Neural progenitor cell (in vitro differentiated cells): ENCODE data around the gene NKPD1. TPM values are rescaled to one million over a fixed set of nuclear protein-coding genes. Genes with fewer than 3 reads are reported as not detected.

Source experiments
- DNase-seq: peaks from one replicate; pipeline ENCODE4 v3.0.0-alpha.2; 2016; ENCODE audit warnings: low spot score
- H2AFZ ChIP-seq: fragments of 200-600 bp; sonication (generic); replicated peaks from 2 replicates; pipeline ENCODE4 v1.6.1; 2016; ENCODE audit warnings: antibody characterized with exemption
- H3F3A ChIP-seq: fragments of 200-600 bp; sonication (generic); 2 replicates; pipeline ENCODE4 v1.6.1; 2016; ENCODE audit warnings: antibody characterized with exemption, low read depth
- H3K27ac ChIP-seq: fragments of 200-600 bp; sonication (generic); 2 replicates; pipeline ENCODE4 v1.5.1; 2016; ENCODE audit warnings: mild to moderate bottlenecking
- H3K27me3 ChIP-seq: fragments of 200-600 bp; sonication (generic); 2 replicates; pipeline ENCODE4 v1.6.1; 2016; ENCODE audit warnings: mild to moderate bottlenecking, moderate library complexity
- H3K36me3 ChIP-seq: fragments of 200-600 bp; sonication (generic); 2 replicates; pipeline ENCODE4 v1.5.1; 2016
- H3K4me1 ChIP-seq: fragments of 200-600 bp; sonication (generic); 2 replicates; pipeline ENCODE4 v1.6.1; 2016; ENCODE audit warnings: mixed run types
- H3K4me2 ChIP-seq: fragments of 200-600 bp; sonication (generic); 2 replicates; pipeline ENCODE4 v1.6.1; 2016
- H3K4me3 ChIP-seq: fragments of 200-600 bp; sonication (generic); 2 replicates; pipeline ENCODE4 v1.5.1; 2016
- H3K79me2 ChIP-seq: fragments of 200-600 bp; sonication (generic); 2 replicates; pipeline ENCODE4 v1.6.1; 2016; ENCODE audit warnings: low read depth
- H3K9ac ChIP-seq: fragments of 200-600 bp; sonication (generic); 2 replicates; pipeline ENCODE4 v1.6.1; 2016
- H3K9me3 ChIP-seq: fragments of 200-600 bp; sonication (generic); 2 replicates; pipeline ENCODE4 v1.5.1; 2016; ENCODE audit warnings: low read depth
- H4K20me1 ChIP-seq: fragments of 200-600 bp; sonication (generic); 2 replicates; pipeline ENCODE4 v1.6.1; 2016; ENCODE audit warnings: low read depth
- H3K27ac Mint-ChIP-seq: 3 replicates; pipeline ENCODE4 v1.8.0; 2021; ENCODE audit warnings: mixed read lengths
- H3K27me3 Mint-ChIP-seq: 2 replicates; pipeline ENCODE4 v1.8.0; 2022; ENCODE audit warnings: low read depth, mild to moderate bottlenecking, inconsistent platforms, moderate library complexity, mixed read lengths; ENCODE audit not compliant: insufficient read depth
- H3K36me3 Mint-ChIP-seq: 3 replicates; pipeline ENCODE4 v1.8.0; 2021; ENCODE audit warnings: mixed read lengths
- H3K4me1 Mint-ChIP-seq: 3 replicates; pipeline ENCODE4 v1.8.0; 2021; ENCODE audit warnings: mixed read lengths
- H3K4me3 Mint-ChIP-seq: 3 replicates; pipeline ENCODE4 v1.8.0; 2021; ENCODE audit warnings: mild to moderate bottlenecking, moderate library complexity, mixed read lengths
- H3K9me3 Mint-ChIP-seq: 3 replicates; pipeline ENCODE4 v1.8.0; 2020; ENCODE audit warnings: mixed read lengths
- EZH2 ChIP-seq: fragments of 200-600 bp; sonication (generic); IDR thresholded peaks from 2 replicates; pipeline ENCODE4 v1.6.1; 2017; ENCODE audit warnings: antibody characterized with exemption, mild to moderate bottlenecking, moderate library complexity
- EZH2phosphoT487 ChIP-seq: fragments of 200-600 bp; sonication (generic); IDR thresholded peaks from 2 replicates; pipeline ENCODE4 v1.6.1; 2017; ENCODE audit warnings: antibody characterized with exemption
- total RNA-seq: library from RNA; depleted of rRNA; stranded (reverse); fragments of >200 nt; gene quantifications from 2 replicates; pipeline ENCODE4 v1.2.3, GENCODE V29; 2015; ENCODE audit warnings: low replicate concordance
- TF ChIP-seq, protein P1 (sequence below): fragments of 200-600 bp; sonication (generic); IDR thresholded peaks from 2 replicates; pipeline ENCODE4 v1.5.1; 2017; ENCODE audit warnings: antibody characterized with exemption, mild to moderate bottlenecking

NKPD1 gene
- total RNA-seq, 1 donor from 2014 or later = 0.02 TPM

DNA sequence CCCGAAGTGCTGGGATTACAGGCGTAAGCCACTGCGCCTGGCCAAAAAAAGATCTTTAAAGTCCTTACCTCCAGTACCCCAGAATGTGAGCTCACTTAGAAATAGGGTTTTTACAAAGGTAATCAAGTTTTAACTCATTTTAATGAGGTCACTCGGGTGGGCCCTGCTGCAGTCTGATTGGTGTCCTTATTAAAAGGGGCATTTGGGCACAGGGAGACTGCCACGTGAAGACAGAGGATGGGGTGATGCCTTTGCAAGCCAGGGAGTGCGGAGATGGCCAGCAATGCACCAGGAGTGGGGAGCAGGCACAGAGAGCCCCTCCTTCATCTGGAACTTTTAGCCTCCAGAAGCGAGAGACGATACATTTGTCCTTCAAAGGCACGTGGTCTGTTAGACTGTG, 11.7 kb downstream of the NKPD1 start:
- Histone ChIP-seq H3K36me3 (no peaks in the 10 kb centered on the region), H3K27ac (no peak overlapping the region), H4K20me1 (peaks cover 10% of the 10 kb centered on the region), H3F3A (peaks cover 22% of the 10 kb centered on the region), H3K4me3 (no peak overlapping the region), H3K27me3 (peaks cover 37% of the 10 kb centered on the region), H2AFZ (no peak overlapping the region), H3K4me2 (no peak overlapping the region), H3K9ac (no peak overlapping the region), H3K4me1 (peaks cover 4% of the 10 kb centered on the region), H3K79me2 (no peaks in the 10 kb centered on the region), H3K9me3 (no peaks in the 10 kb centered on the region)
- DNase-seq = no peak
- Mint-ChIP-seq H3K27ac (no peak overlapping the region), H3K4me1 (peaks cover 4% of the 10 kb centered on the region), H3K9me3 (peaks cover 2% of the 10 kb centered on the region), H3K36me3 (no peaks in the 10 kb centered on the region), H3K27me3 (peaks cover 19% of the 10 kb centered on the region), H3K4me3 (no peak overlapping the region)
- TF ChIP-seq EZH2phosphoT487 = no peak
- TF ChIP-seq, protein P1, sequence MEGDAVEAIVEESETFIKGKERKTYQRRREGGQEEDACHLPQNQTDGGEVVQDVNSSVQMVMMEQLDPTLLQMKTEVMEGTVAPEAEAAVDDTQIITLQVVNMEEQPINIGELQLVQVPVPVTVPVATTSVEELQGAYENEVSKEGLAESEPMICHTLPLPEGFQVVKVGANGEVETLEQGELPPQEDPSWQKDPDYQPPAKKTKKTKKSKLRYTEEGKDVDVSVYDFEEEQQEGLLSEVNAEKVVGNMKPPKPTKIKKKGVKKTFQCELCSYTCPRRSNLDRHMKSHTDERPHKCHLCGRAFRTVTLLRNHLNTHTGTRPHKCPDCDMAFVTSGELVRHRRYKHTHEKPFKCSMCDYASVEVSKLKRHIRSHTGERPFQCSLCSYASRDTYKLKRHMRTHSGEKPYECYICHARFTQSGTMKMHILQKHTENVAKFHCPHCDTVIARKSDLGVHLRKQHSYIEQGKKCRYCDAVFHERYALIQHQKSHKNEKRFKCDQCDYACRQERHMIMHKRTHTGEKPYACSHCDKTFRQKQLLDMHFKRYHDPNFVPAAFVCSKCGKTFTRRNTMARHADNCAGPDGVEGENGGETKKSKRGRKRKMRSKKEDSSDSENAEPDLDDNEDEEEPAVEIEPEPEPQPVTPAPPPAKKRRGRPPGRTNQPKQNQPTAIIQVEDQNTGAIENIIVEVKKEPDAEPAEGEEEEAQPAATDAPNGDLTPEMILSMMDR = no peak
- no peak for TF ChIP-seq EZH2

DNA sequence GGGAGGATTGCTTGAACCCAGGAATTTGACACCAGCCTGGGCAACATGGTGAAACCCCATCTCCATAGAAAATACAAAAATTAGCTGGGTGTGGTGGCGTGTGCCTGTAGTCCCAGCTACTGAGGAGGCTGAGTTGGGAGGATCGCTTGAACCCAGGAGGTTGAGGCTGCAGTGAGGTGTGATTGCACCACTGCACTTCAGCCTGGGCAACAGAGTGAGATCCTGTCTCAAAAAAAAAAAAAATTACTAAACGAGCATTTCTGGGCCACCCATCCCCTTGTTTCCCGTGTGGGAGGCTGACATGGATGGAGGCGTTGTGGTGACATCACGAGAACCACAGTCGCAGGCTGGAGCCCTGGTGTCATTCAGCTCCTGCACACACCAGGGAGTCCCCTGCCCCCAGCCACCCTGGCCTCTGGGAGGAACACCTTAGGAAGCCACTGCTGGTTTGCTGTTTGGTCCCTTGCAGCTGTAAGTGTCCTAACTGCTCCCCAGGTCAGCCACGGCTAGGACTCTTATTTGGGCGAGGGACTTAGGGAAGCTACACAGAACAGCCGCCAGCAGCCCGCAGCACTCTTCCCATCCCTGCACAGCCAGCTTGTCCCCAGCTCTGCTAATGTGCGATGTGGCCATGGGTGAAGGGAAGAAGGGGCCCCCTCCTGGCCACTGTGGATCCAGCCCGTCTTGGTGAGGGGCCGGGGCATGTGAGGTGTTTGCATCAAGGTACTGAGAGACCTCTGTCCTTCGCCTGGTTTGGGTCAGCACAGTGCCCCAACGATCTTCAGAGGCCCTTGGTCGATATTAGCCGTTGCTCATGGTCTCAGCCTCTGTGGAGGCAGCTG, 12.7 kb downstream of the NKPD1 start:
- no peak for TF ChIP-seq EZH2phosphoT487
- TF ChIP-seq, protein P1 = peak; percentile 32

DNA sequence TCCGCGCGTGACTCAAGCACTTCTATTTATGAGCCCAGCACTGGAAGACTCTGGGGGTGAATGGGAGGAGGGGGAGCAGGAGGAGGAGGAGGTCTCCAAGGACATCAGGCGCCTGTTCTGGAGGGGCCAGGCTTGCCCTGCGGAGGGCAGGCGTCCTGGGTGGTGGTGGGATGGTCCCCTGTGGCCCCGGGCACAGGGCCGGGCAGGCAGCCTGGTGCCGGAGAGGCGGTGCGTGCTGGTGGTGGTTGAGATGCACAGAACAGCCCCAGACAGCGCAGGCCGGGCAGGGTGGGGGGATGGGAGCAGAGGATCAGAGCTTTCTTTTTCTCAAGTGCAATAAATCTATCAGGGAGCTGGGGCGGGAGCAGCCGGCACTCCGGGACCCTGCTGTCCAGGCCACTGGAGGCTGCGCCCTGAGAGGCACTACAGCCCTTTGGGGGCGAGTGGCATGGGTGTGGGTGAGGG, 14.0 kb downstream of the NKPD1 start:
- Histone ChIP-seq H3K27me3 (peaks cover 13% of the 10 kb centered on the region), H3K9ac (no peak overlapping the region), H4K20me1 (peaks cover 4% of the 10 kb centered on the region), H3K27ac (no peak overlapping the region), H3K36me3 (no peaks in the 10 kb centered on the region), H2AFZ (no peak overlapping the region), H3K9me3 (no peaks in the 10 kb centered on the region), H3F3A (peaks cover under 1% of the 10 kb centered on the region), H3K4me2 (no peak overlapping the region), H3K4me3 (no peak overlapping the region), H3K4me1 (no peaks in the 10 kb centered on the region), H3K79me2 (no peaks in the 10 kb centered on the region)
- Mint-ChIP-seq H3K27ac (no peak overlapping the region), H3K36me3 (peaks cover 7% of the 10 kb centered on the region), H3K9me3 (peaks cover 2% of the 10 kb centered on the region), H3K4me3 (no peak overlapping the region), H3K4me1 (no peaks in the 10 kb centered on the region), H3K27me3 (peaks cover 12% of the 10 kb centered on the region)
- TF ChIP-seq, protein P1 = no peak
- TF ChIP-seq EZH2 = no peak
- TF ChIP-seq EZH2phosphoT487 = no peak
- no peak for DNase-seq

More for the DNA sequence above, 12.7 kb downstream of the NKPD1 start:
- no peak overlapping the region for H3K4me3 ChIP-seq
- H3K79me2 ChIP-seq = no peaks in the 10 kb centered on the region
- no peak overlapping the region for H2AFZ ChIP-seq
- H3K4me1 ChIP-seq = no peaks in the 10 kb centered on the region
- Mint-ChIP-seq H3K36me3 (peaks cover under 1% of the 10 kb centered on the region), H3K4me1 (no peaks in the 10 kb centered on the region), H3K27ac (peak overlapping the region; percentile 42), H3K4me3 (no peak overlapping the region), H3K9me3 (peaks cover 2% of the 10 kb centered on the region), H3K27me3 (peaks cover 17% of the 10 kb centered on the region)
- no peaks in the 10 kb centered on the region for H3K9me3 ChIP-seq
- H3K9ac ChIP-seq = no peak overlapping the region
- no peak overlapping the region for H3K27ac ChIP-seq
- peaks cover 14% of the 10 kb centered on the region for H3F3A ChIP-seq
- no peaks in the 10 kb centered on the region for H3K36me3 ChIP-seq
- H3K27me3 ChIP-seq = peaks cover 26% of the 10 kb centered on the region
- H3K4me2 ChIP-seq = no peak overlapping the region
- DNase-seq = peak; percentile 30
- H4K20me1 ChIP-seq = peaks cover 10% of the 10 kb centered on the region
